Thyroid gland (tissue), 4 donors: Measurements from ENCODE around the gene ZCCHC10. TPM values are rescaled to one million over a fixed set of nuclear protein-coding genes. Genes with fewer than 3 reads are reported as not detected.
"Not testable (repeated sequence)": the region's sequence is repeated elsewhere in the genome, so short reads cannot be mapped to it uniquely, and the experiment has no call there.

ENCODE experiments used
- DNase-seq, 2 donors: peaks; one replicate each; pipeline ENCODE4 v3.0.0-alpha.2; 2019
- H3K27ac ChIP-seq, 3 donors: fragments of 200-600 bp; sonication (generic); 1 replicate in 2 of 3; 2 replicates in 1 of 3; pipeline ENCODE4 v1.5.1; 2016 to 2019; ENCODE audit warnings: mild to moderate bottlenecking in 1 of 3, moderate library complexity in 1 of 3
- H3K27me3 ChIP-seq: fragments of 200-600 bp; sonication (generic); one replicate; pipeline ENCODE4 v1.5.1; 2019
- H3K36me3 ChIP-seq, 2 donors: fragments of 200-600 bp; sonication (generic); one replicate each; pipeline ENCODE4 v1.5.1; 2016 to 2019
- H3K4me1 ChIP-seq, 2 donors: fragments of 200-600 bp; sonication (generic); one replicate each; pipeline ENCODE4 v1.5.1; 2017 to 2019
- H3K4me3 ChIP-seq, 3 donors: fragments of 200-600 bp; sonication (generic); replicated peaks in 1 of 3; 1 replicate in 2 of 3; 2 replicates in 1 of 3; pipeline ENCODE4 v1.5.1; 2016; ENCODE audit warnings: mild to moderate bottlenecking in 1 of 3
- H3K9me3 ChIP-seq: fragments of 200-600 bp; sonication (generic); one replicate; pipeline ENCODE4 v1.5.1; 2017
- POLR2A ChIP-seq, 2 donors: fragments of 450-650 bp; IDR thresholded peaks; one replicate each; pipeline ENCODE4 v1.6.1; 2017; ENCODE audit warnings: antibody characterized with exemption in 2 of 2, mild to moderate bottlenecking in 2 of 2, moderate library complexity in 1 of 2
- WGBS, 2 donors: methylation state at CpG; one replicate each; pipeline ENCODE4 v1.1.5; 2017; 5-methylcytosine and 5-hydroxymethylcytosine counted together
- intact Hi-C: fragments of 100-400 bp; cut with DNase I; formaldehyde crosslinking; loops from one replicate; pipeline ENCODE4 v1.15.1; 2023
- total RNA-seq, 4 donors: library from RNA; depleted of rRNA; stranded (reverse); fragments of >200 nt; gene quantifications; one replicate each; pipeline ENCODE4 v1.2.3, GENCODE V29; 2016
- TF ChIP-seq, protein P1 (sequence below), 6 experiments: fragments of 200-600 bp in 3 of 6; fragments of 450-650 bp in 3 of 6; sonication (generic) in 3 of 6; IDR thresholded peaks; one replicate each; pipeline ENCODE4 v1.5.1; 2016 to 2019; ENCODE audit warnings: antibody characterized with exemption in 6 of 6, mild to moderate bottlenecking in 2 of 6, inconsistent platforms in 1 of 6, moderate library complexity in 1 of 6

Gene ZCCHC10
- total RNA-seq, 4 donors from 2014 or later, result 24.7 to 43.4 (median 30.7) TPM

GRCh38 chr5:132998556-132998955, 27.8 kb downstream of the ZCCHC10 start:
- H3K27me3 ChIP-seq, result no peaks in the 10 kb centered on the region
- H3K4me3 ChIP-seq, result no peak overlapping the region
- H3K27ac ChIP-seq, result no peak overlapping the region
- H3K9me3 ChIP-seq, result no peaks in the 10 kb centered on the region
- no peak for DNase-seq
- 97 to 99% methylated on average over 2 of the region's 2 CpGs for WGBS, 2 donors
- intact Hi-C loops, result no loop called here
- TF ChIP-seq, protein P1, sequence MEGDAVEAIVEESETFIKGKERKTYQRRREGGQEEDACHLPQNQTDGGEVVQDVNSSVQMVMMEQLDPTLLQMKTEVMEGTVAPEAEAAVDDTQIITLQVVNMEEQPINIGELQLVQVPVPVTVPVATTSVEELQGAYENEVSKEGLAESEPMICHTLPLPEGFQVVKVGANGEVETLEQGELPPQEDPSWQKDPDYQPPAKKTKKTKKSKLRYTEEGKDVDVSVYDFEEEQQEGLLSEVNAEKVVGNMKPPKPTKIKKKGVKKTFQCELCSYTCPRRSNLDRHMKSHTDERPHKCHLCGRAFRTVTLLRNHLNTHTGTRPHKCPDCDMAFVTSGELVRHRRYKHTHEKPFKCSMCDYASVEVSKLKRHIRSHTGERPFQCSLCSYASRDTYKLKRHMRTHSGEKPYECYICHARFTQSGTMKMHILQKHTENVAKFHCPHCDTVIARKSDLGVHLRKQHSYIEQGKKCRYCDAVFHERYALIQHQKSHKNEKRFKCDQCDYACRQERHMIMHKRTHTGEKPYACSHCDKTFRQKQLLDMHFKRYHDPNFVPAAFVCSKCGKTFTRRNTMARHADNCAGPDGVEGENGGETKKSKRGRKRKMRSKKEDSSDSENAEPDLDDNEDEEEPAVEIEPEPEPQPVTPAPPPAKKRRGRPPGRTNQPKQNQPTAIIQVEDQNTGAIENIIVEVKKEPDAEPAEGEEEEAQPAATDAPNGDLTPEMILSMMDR (IDR thresholded peaks at IDR 0.05), result no peak
- TF ChIP-seq POLR2A (IDR thresholded peaks at IDR 0.05), result no peak
- peaks cover 0 to under 1% of the 10 kb centered on the region in 2 donors for H3K36me3 ChIP-seq
- no peaks in the 10 kb centered on the region for H3K4me1 ChIP-seq

DNA sequence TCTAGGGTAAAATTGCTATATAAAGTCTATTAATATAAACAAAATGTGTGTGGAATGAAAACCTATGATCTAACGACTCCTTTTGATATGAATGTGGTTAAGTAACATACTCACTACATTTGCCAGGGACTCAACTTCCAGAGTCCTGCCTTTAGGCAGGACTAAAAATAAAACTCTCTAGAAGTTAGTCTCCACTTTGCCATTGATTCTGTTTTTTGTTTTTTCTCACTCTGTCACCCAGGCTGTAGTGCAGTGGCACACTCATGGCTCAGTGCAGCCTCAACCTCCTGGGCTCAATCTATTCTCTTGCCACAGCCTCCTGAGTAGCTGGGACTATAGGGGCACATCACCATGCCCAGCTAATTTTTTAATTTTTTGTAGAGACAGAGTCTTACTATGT, 30.0 kb downstream of the ZCCHC10 start:
- Histone ChIP-seq H3K36me3 (no peaks in the 10 kb centered on the region), H3K9me3 (no peaks in the 10 kb centered on the region), H3K27me3 (no peaks in the 10 kb centered on the region), H3K4me1 (no peaks in the 10 kb centered on the region), H3K27ac (no peak overlapping the region), H3K4me3 (no peak overlapping the region)
- DNase-seq, result no peak
- TF ChIP-seq, protein P1 (IDR thresholded peaks at IDR 0.05), result no peak
- no peak for TF ChIP-seq POLR2A (IDR thresholded peaks at IDR 0.05)
- 90 to 93% methylated on average over 1 of the region's 1 CpG for WGBS, 2 donors
- intact Hi-C loops, result no loop called here

DNA sequence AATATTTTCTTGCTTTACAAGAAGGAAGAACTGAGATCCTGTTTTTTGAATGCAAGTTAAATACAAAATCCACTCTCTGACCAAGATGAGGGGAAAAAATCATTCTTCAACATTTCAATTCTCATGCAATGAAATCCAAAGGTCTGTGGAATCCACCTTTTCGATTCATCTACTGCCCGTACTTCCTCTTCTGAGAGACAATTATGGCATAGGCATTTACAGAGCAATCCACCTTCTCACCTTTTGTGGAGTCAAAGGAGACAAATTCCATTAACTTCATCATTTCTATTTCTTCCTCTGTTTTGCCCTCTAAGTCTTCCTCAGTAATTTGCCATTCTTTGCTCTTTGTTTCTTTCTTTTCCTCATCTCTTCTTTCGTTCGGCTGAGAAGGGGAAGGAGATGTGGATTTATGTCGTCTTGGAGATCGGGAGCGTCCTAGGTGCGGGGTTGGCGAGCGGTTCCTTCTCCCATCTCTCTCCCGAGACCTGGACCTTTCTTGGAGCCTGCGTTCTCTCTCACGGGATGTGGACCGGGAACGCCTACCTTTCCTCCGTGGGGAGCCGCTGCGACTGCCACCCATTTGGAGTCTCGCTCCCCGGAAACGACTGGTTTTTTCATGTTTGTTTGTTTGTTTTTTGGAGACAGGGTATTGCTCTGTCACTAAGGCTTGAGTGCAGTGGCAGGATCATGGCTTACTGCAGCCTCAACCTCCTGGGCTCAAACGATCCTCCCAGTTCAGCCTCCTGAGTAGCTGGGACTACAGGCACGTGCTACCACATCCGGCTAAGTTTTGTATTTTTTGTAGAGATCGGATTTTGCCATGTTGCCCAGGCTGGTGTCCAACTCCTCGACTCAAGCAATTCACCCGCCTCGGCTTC, 38.6 kb downstream of the ZCCHC10 start:
- no peak overlapping the region for H3K27ac ChIP-seq
- H3K4me3 ChIP-seq, result no peak overlapping the region
- no peaks in the 10 kb centered on the region for H3K36me3 ChIP-seq
- intact Hi-C loops, result no loop called here
- H3K4me1 ChIP-seq, result no peaks in the 10 kb centered on the region
- H3K9me3 ChIP-seq, result no peaks in the 10 kb centered on the region
- no peaks in the 10 kb centered on the region for H3K27me3 ChIP-seq
- no peak for DNase-seq
- 89 to 91% methylated on average over 28 of the region's 28 CpGs for WGBS, 2 donors
- no peak for TF ChIP-seq POLR2A (IDR thresholded peaks at IDR 0.05)
- TF ChIP-seq, protein P1 (IDR thresholded peaks at IDR 0.05), result no peak

GRCh38 chr5:132982971-132983370, 43.4 kb downstream of the ZCCHC10 start:
- intact Hi-C loops, H3K9me3 ChIP-seq, H3K4me1 ChIP-seq, H3K36me3 ChIP-seq, H3K4me3 ChIP-seq, H3K27ac ChIP-seq, DNase-seq, H3K27me3 ChIP-seq: not testable (repeated sequence)
- WGBS, 2 donors, result 98% methylated on average over 11 of the region's 30 CpGs; no CpG with 5 or more reads in 1 of the 2 donors

- intact Hi-C loops, result no loop called here
- no peak overlapping the region for H3K27ac ChIP-seq
- no peaks in the 10 kb centered on the region for H3K27me3 ChIP-seq
- H3K9me3 ChIP-seq, result no peaks in the 10 kb centered on the region
- H3K4me3 ChIP-seq, result no peak overlapping the region
- no peak for TF ChIP-seq POLR2A (IDR thresholded peaks at IDR 0.05)
- TF ChIP-seq, protein P1 (IDR thresholded peaks at IDR 0.05), result no peak
- H3K4me1 ChIP-seq, result no peaks in the 10 kb centered on the region
- WGBS, 2 donors, result 79 to 91% methylated on average over 3 of the region's 3 CpGs
- no peak for DNase-seq
- no peaks in the 10 kb centered on the region for H3K36me3 ChIP-seq
These were observed 45.1 kb downstream of the ZCCHC10 start for GRCh38 chr5:132981288-132981687.
